IPS-NIHi7 (cell line): ENCODE data around the gene CLDN7.

Experiments
- DNase-seq: peaks from one replicate; pipeline ENCODE4 v3.0.0; 2012; ENCODE audit warnings: mixed read lengths; ENCODE audit errors: extremely low spot score

CLDN7 gene

GRCh38 chr17:7220593-7221277, 41.5 kb downstream of the CLDN7 start:
- no peak for DNase-seq

DNA sequence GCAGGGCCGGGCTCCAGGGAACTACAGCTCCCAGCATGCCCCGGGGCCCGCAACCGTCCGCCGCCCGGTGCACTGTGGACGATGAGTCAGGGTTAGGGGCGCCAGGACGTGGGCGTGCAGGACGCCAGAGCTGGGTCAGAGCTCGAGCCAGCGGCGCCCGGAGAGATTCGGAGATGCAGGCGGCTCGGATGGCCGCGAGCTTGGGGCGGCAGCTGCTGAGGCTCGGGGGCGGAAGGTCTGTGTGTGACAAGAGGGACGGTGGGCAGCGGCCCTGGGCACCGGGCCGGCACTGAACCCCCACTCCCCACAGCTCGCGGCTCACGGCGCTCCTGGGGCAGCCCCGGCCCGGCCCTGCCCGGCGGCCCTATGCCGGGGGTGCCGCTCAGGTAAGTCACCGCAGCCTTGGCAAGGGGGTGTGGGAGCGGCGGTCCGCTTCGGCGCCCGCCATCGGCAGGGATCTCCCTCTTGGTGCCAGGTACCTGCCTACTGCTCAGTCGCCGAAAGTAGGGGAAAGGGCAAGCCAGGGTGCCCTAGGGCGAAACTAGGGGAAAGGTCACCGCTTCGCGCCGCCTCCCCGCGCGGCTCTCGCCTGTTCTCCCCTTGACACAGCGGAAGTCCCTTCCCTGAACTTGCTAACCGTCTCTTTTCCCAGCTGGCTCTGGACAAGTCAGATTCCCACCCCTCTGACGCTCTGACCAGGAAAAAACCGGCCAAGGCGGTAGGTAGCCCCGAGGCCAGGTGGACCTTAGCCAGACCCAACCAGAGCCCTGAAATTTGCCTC, 42.3 kb downstream of the CLDN7 start, which contains the start of the genes ACADVL and DLG4:
Gene ACADVL (plus strand): TSS at position 127 of the 781 bp plus-strand sequence. CDS start 47 bp downstream, at position 174.
Gene DLG4 (minus strand): TSS at position 25 of the 781 bp plus-strand sequence.
- peak; percentile 83 for DNase-seq

GRCh38 chr17:7219229-7219811, 43.0 kb downstream of the CLDN7 start:
- DNase-seq, result no peak

GRCh38 chr17:7218758-7219157, 43.5 kb downstream of the CLDN7 start:
- DNase-seq, result no peak

DNA sequence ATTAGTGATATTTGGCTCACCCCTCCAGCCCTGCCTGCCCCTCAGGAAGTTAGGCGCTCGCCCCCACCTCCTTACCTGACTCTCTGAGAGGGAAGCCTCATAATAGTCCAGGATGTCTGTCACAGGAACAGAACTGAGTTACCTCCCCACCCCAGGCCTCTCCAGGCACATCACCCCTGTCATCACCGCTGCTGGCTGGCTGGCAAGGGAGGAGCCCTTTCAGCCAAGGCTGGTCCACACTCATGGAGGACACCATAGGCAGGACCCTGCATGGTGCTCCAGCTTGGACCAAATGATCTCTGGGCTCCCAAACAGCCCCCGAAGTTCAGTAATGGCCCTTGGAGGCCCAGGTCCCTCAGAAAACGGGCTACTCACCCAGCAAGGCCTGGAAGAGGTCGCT, 44.1 kb downstream of the CLDN7 start:
- no peak for DNase-seq

DNA sequence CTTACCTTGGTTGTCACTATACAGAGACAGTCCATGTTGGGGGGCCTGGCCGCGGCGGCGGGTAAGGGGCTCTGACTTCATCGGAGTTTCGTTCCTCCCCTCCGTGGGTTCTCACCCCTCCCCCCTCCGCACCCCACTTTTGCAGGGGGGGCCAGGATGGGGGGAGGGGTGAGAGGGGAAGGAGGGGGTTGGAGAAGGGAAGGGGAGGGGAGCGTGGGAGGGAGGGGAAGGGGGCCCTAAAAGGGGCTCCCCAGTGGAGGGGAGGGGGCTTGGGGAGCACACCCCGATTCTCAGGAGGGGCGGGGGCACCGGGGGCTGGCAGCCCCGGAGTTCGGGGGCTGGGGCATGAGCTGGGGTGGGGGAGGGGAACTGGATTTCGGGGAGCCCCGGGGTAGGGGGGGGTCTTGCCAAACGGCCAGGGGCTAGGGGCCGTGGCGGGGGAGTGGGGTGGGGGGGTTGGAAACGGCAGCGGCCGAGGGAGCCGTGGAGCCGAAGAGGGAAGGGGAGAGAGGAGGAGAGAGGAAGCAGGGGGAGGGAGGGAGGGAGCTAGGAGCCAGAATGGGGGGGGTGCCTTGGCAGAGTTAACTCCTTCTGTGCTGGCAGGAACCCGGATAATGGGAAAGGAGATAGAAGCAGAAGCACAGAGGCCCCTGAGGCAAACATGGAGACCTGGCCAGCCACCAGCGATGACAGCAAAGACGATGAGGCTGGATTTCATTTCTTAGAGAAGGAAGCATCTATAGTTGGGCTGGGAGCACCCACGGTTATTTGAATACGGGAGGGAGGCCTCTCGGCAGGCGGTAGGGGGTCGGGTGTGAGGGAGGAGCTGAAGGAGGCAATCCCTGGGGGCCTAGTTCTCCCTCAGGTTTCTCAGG, 44.9 kb downstream of the CLDN7 start:
- DNase-seq, result no peak

DNA sequence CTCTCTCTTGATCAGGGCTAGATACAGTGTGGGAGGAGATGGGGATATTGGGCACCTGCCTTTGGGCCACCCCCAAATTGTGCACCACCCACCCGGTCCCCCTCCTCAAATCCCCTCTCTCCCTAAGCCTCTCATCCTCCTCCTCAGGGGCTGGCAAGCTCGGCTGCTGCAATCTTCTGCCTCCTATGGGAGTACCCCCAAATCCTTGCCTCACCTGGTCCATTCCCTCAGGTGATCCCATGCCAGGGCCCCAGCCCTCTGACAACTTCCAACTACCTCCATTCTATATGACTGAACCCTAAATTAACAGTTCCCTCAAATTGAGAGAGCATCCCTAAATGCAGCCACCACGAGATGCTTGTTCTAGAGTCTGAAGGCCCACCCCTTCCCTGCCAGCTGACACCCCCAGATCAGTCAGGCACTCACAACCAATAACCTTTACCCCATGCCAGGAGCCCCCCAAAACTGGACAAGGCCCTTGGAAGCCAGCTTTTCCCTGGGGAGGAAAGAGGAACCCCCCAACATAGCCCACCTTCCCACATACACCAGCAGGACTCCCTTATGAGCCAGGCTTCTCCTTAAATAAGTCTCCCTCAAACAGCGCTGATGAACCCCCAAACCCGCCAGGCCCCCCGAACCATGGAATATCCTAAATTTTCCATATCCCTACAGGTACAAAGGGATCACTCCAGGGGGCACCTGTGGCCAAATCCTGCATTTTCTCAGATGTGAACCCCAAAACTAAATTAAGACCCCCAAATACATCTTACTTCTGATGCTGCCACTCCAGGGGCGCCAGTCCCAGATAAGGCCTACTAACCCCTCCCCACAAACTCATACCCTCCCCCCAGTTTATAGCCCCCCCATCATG, 45.8 kb downstream of the CLDN7 start:
- DNase-seq, result no peak

GRCh38 chr17:7215652-7216180, 46.6 kb downstream of the CLDN7 start:
- DNase-seq, result no peak

GRCh38 chr17:7215136-7215638, 47.1 kb downstream of the CLDN7 start:
- DNase-seq, result no peak

- DNase-seq, result peak; percentile 92
These were observed 47.8 kb downstream of the CLDN7 start for GRCh38 chr17:7214300-7215135.

DNA sequence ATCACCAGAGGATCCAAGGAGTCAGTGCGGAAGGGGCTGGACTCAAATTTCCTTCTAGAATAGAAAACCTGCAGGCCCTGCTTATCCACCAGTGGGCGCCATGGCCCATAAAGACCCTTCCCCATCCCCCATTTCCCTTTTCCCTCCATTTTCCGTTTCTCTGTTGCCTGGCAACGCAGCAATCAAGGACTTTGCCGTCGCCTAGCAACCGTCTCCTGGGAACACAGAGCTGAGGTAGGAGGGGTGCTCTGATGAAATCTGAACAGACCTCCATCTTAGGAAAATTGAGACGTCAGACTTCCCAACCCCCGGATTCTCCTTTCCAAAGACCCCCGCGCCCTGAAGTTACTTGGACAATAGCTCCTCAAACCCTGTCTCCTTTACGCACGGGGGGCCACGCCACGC, 48.4 kb downstream of the CLDN7 start:
- DNase-seq, result peak; percentile 76

- no peak for DNase-seq
These were observed 50.6 kb downstream of the CLDN7 start for GRCh38 chr17:7211491-7212273.
